H9 (cell line): ENCODE results near the gene NDC1. TPM values are rescaled to one million over a fixed set of nuclear protein-coding genes. Genes with fewer than 3 reads are reported as not detected.

ENCODE experiments used
- DNase-seq: peaks from one replicate; pipeline ENCODE4 v3.0.0-alpha.2; 2017
- H2AFZ ChIP-seq: one replicate; pipeline ENCODE4 v1.6.1; 2013; ENCODE audit warnings: mild to moderate bottlenecking, low read length, control low read depth, moderate library complexity
- H2AK5ac ChIP-seq: 2 replicates; pipeline ENCODE4 v1.6.1; 2013; ENCODE audit warnings: low read length, control low read depth, mixed read lengths; ENCODE audit not compliant: insufficient read length
- H2BK120ac ChIP-seq: one replicate; pipeline ENCODE4 v1.6.1; 2013; ENCODE audit warnings: low read depth, mild to moderate bottlenecking, low read length, control low read depth, inconsistent platforms; ENCODE audit not compliant: poor library complexity, severe bottlenecking
- H2BK12ac ChIP-seq: 2 replicates; pipeline ENCODE4 v1.6.1; 2013; ENCODE audit warnings: low read length, control low read depth, mixed read lengths, low read depth; ENCODE audit not compliant: insufficient read length
- H2BK15ac ChIP-seq: 2 replicates; pipeline ENCODE4 v1.6.1; 2013; ENCODE audit warnings: low read depth, low read length, control low read depth
- H2BK20ac ChIP-seq: one replicate; pipeline ENCODE4 v1.6.1; 2013; ENCODE audit warnings: low read depth, mild to moderate bottlenecking, low read length, control low read depth, inconsistent platforms; ENCODE audit not compliant: poor library complexity, severe bottlenecking
- H2BK5ac ChIP-seq: 2 replicates; pipeline ENCODE4 v1.6.1; 2013; ENCODE audit warnings: low read length, control low read depth, mixed read lengths; ENCODE audit not compliant: insufficient read length
- H3K14ac ChIP-seq: 2 replicates; pipeline ENCODE4 v1.6.1; 2013; ENCODE audit warnings: low read length, control low read depth; ENCODE audit not compliant: insufficient read depth
- H3K18ac ChIP-seq: 2 replicates; pipeline ENCODE4 v1.6.1; 2013; ENCODE audit warnings: low read depth, mild to moderate bottlenecking, mixed read lengths, low read length, control low read depth; ENCODE audit not compliant: insufficient read length
- H3K23ac ChIP-seq: 2 replicates; pipeline ENCODE4 v1.6.1; 2013; ENCODE audit warnings: low read length, control low read depth, mixed read lengths, low read depth; ENCODE audit not compliant: insufficient read length
- H3K23me2 ChIP-seq: 2 replicates; pipeline ENCODE4 v1.6.1; 2013; ENCODE audit warnings: low read depth, mild to moderate bottlenecking, mixed read lengths, low read length, control low read depth; ENCODE audit not compliant: insufficient read length, poor library complexity, severe bottlenecking
- H3K27ac ChIP-seq: 2 replicates; pipeline ENCODE4 v1.5.1; 2013; ENCODE audit warnings: low read length, control low read depth, mixed read lengths, low read depth; ENCODE audit not compliant: insufficient read length
- H3K27me3 ChIP-seq: 2 replicates; pipeline ENCODE4 v1.6.1; 2013; ENCODE audit warnings: low read length, control low read depth, inconsistent platforms; ENCODE audit not compliant: insufficient read depth
- H3K4ac ChIP-seq: 2 replicates; pipeline ENCODE4 v1.6.1; 2013; ENCODE audit warnings: low read depth, mild to moderate bottlenecking, control low read depth, inconsistent platforms, low read length, moderate library complexity
- H3K4me1 ChIP-seq: 2 replicates; pipeline ENCODE4 v1.6.1; 2013; ENCODE audit warnings: low read length, control low read depth, inconsistent platforms; ENCODE audit not compliant: insufficient read depth
- H3K4me2 ChIP-seq: 2 replicates; pipeline ENCODE4 v1.6.1; 2013; ENCODE audit warnings: low read length, control low read depth, mixed read lengths; ENCODE audit not compliant: insufficient read length, insufficient read depth
- H3K56ac ChIP-seq: 2 replicates; pipeline ENCODE4 v1.6.1; 2013; ENCODE audit warnings: low read depth, mild to moderate bottlenecking, mixed read lengths, low read length, control low read depth; ENCODE audit not compliant: insufficient read length
- H3K79me1 ChIP-seq: 2 replicates; pipeline ENCODE4 v1.6.1; 2013; ENCODE audit warnings: low read depth, mild to moderate bottlenecking, moderate library complexity, low read length, control low read depth, inconsistent platforms; ENCODE audit not compliant: insufficient read depth, poor library complexity, severe bottlenecking
- H3K79me2 ChIP-seq: 2 replicates; pipeline ENCODE4 v1.6.1; 2013; ENCODE audit warnings: low read length, control low read depth, inconsistent platforms; ENCODE audit not compliant: insufficient read depth
- H3K9ac ChIP-seq: 2 replicates; pipeline ENCODE4 v1.6.1; 2013; ENCODE audit warnings: low read length, control low read depth, mixed read lengths; ENCODE audit not compliant: insufficient read length; ENCODE audit errors: extremely low read depth
- H3K9me3 ChIP-seq: one replicate; pipeline ENCODE4 v1.6.1; 2013; ENCODE audit warnings: low read depth, low read length, inconsistent platforms; ENCODE audit not compliant: control insufficient read depth
- H3T11ph ChIP-seq: one replicate; pipeline ENCODE4 v1.6.1; 2013; ENCODE audit warnings: mild to moderate bottlenecking, low read length, control low read depth, inconsistent platforms
- H4K20me1 ChIP-seq: one replicate; pipeline ENCODE4 v1.6.1; 2013; ENCODE audit not compliant: control insufficient read depth, insufficient read length, insufficient read depth
- H4K5ac ChIP-seq: 2 replicates; pipeline ENCODE4 v1.6.1; 2013; ENCODE audit warnings: low read depth, mild to moderate bottlenecking, mixed read lengths, low read length, control low read depth; ENCODE audit not compliant: insufficient read length
- H4K8ac ChIP-seq: replicated peaks from 2 replicates; pipeline ENCODE4 v1.6.1; 2013; ENCODE audit warnings: low read length, control low read depth, mixed read lengths, low read depth; ENCODE audit not compliant: insufficient read length
- H4K91ac ChIP-seq: 2 replicates; pipeline ENCODE4 v1.6.1; 2013; ENCODE audit warnings: low read depth, mild to moderate bottlenecking, moderate library complexity, mixed read lengths, low read length, control low read depth; ENCODE audit not compliant: insufficient read length
- H3K27ac Mint-ChIP-seq, 3 experiments: 2 replicates in 2 of 3; 3 replicates in 1 of 3; pipeline ENCODE4 v1.8.0; 2020 to 2021; ENCODE audit warnings: mixed read lengths in 3 of 3, mild to moderate bottlenecking in 1 of 3, moderate library complexity in 1 of 3
- H3K27me3 Mint-ChIP-seq: 2 replicates; pipeline ENCODE4 v1.8.0; 2021; ENCODE audit warnings: low read depth, mild to moderate bottlenecking, moderate library complexity, mixed read lengths
- H3K36me3 Mint-ChIP-seq, 3 experiments: 2 replicates in 2 of 3; 3 replicates in 1 of 3; pipeline ENCODE4 v1.8.0; 2020 to 2021; ENCODE audit warnings: low read depth in 3 of 3, mixed read lengths in 3 of 3; ENCODE audit not compliant: insufficient read depth in 1 of 3
- H3K4me1 Mint-ChIP-seq, 2 experiments: 2 replicates each; pipeline ENCODE4 v1.8.0; 2020; ENCODE audit warnings: mixed read lengths in 2 of 2
- H3K4me3 Mint-ChIP-seq, 2 experiments: 2 replicates in 1 of 2; 3 replicates in 1 of 2; pipeline ENCODE4 v1.8.0; 2020 to 2021; ENCODE audit warnings: mild to moderate bottlenecking in 2 of 2, mixed read lengths in 2 of 2, moderate library complexity in 1 of 2
- H3K9me3 Mint-ChIP-seq, 2 experiments: 2 replicates in 1 of 2; 3 replicates in 1 of 2; pipeline ENCODE4 v1.8.0; 2020; ENCODE audit warnings: mild to moderate bottlenecking in 2 of 2, mixed read lengths in 2 of 2, moderate library complexity in 1 of 2
- WGBS: extraction: QIAGEN DNeasy Blood & Tissue Kit; methylation state at CpG from one replicate; pipeline ENCODE4 v1.1.7; 2013; ENCODE audit warnings: missing lambda C conversion rate, low lambda C conversion rate, mixed read lengths; ENCODE audit not compliant: insufficient read length; ENCODE audit errors: extremely low coverage; 5-methylcytosine and 5-hydroxymethylcytosine counted together
- total RNA-seq: library from RNA; stranded (reverse); gene quantifications from 2 replicates; pipeline ENCODE4 v1.2.1, GENCODE V29; 2021
- TF ChIP-seq, protein P1 (sequence below): fragments of 200-600 bp; sonication (generic); conservative IDR thresholded peaks from 3 replicates; pipeline ENCODE4 v1.8.0; 2021; ENCODE audit warnings: antibody characterized with exemption, mild to moderate bottlenecking

Gene NDC1
- total RNA-seq, 1 experiment from 2014 or later: 49.3 TPM

DNA sequence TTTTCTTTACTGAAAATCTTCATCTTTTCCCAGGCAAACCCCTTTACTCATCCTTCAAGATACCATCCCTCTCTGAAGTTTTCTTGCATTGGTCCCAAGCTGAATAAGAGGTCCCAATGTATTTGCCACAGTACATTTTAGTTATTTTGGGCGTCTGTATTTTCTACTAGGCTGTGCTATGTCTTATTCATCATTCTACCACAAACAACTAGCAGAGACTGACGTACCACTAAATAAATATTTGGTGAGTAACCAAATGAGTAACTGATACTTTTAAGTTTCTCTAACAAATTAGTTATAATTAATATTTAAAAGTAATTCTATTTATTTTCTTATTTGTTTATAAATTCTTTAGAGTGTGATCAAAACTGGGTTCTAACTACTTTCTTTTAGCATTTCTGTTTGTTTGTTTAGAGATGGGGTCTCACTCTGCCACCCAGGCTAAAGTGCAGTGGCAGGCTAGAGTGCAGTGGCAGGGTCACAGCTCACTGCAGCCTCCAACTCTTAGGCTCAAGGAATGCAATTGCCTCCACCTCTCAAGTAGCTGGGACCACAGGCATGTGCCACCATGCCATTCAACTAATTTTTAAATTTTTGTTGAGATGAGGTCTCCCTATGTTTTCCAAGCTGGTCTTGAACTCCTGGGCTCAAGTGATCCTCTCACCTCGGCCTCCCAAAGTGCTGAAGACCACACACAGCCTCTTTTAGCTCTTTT lies 33.1 kb downstream of the NDC1 start:
- Histone ChIP-seq H3K79me2 (no peaks in the 10 kb centered on the region), H2AFZ (no peak overlapping the region), H3K9ac (no peak overlapping the region), H3K9me3 (no peaks in the 10 kb centered on the region), H3K27ac (no peak overlapping the region), H2BK120ac (no peak overlapping the region), H3K23ac (no peak overlapping the region), H3K4me2 (no peak overlapping the region), H4K91ac (no peak overlapping the region), H3K56ac (no peak overlapping the region), H3K14ac (no peak overlapping the region), H3K23me2 (no peaks in the 10 kb centered on the region), H2BK5ac (no peak overlapping the region), H3K79me1 (no peaks in the 10 kb centered on the region), H2BK12ac (no peak overlapping the region), H3K18ac (no peak overlapping the region), H2AK5ac (no peak overlapping the region), H3K27me3 (no peaks in the 10 kb centered on the region), H2BK15ac (no peak overlapping the region), H3K4me1 (no peaks in the 10 kb centered on the region), H4K5ac (no peak overlapping the region), H4K20me1 (no peaks in the 10 kb centered on the region), H2BK20ac (no peak overlapping the region), H3K4ac (no peak overlapping the region), H3T11ph (no peak overlapping the region), H4K8ac (no peak overlapping the region)
- Mint-ChIP-seq H3K9me3 (no peaks in the 10 kb centered on the region), H3K27me3 (no peaks in the 10 kb centered on the region), H3K27ac (no peak overlapping the region), H3K4me1 (no peaks in the 10 kb centered on the region), H3K36me3 (peaks cover 21 to 68% (median 58%) of the 10 kb centered on the region in 3 experiments; a peak in 6 of 7 replicates), H3K4me3 (no peak overlapping the region)
- DNase-seq: no peak
- no CpG with 5 or more reads among the region's 3 CpGs for WGBS
- TF ChIP-seq, protein P1, sequence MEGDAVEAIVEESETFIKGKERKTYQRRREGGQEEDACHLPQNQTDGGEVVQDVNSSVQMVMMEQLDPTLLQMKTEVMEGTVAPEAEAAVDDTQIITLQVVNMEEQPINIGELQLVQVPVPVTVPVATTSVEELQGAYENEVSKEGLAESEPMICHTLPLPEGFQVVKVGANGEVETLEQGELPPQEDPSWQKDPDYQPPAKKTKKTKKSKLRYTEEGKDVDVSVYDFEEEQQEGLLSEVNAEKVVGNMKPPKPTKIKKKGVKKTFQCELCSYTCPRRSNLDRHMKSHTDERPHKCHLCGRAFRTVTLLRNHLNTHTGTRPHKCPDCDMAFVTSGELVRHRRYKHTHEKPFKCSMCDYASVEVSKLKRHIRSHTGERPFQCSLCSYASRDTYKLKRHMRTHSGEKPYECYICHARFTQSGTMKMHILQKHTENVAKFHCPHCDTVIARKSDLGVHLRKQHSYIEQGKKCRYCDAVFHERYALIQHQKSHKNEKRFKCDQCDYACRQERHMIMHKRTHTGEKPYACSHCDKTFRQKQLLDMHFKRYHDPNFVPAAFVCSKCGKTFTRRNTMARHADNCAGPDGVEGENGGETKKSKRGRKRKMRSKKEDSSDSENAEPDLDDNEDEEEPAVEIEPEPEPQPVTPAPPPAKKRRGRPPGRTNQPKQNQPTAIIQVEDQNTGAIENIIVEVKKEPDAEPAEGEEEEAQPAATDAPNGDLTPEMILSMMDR: no peak
